Thoracic aorta (tissue), 2 donors: ENCODE results near the gene HAPSTR1. TPM values are rescaled to one million over a fixed set of nuclear protein-coding genes. Genes with fewer than 3 reads are reported as not detected.

Source experiments
- ATAC-seq: fragments of 150-250 bp; one replicate; pipeline ENCODE4 v1.8.0; 2017; ENCODE audit warnings: low read depth; ENCODE audit not compliant: insufficient number of reproducible peaks, low FRiP score
- DNase-seq: peaks from one replicate; pipeline ENCODE4 v3.0.0-alpha.2; 2020; ENCODE audit warnings: low spot score
- H3K27ac ChIP-seq, 2 donors: fragments of 200-600 bp; sonication (generic); 1 replicate in 1 of 2; 2 replicates in 1 of 2; pipeline ENCODE4 v1.5.1; 2016; ENCODE audit warnings: mild to moderate bottlenecking in 2 of 2, moderate library complexity in 2 of 2
- H3K27me3 ChIP-seq: fragments of 200-600 bp; sonication (generic); replicated peaks from 2 replicates; pipeline ENCODE4 v1.6.0; 2016; ENCODE audit warnings: mild to moderate bottlenecking; ENCODE audit not compliant: insufficient read depth
- H3K36me3 ChIP-seq: fragments of 200-600 bp; sonication (generic); one replicate; pipeline ENCODE4 v1.5.1; 2016
- H3K4me1 ChIP-seq, 2 donors: fragments of 200-600 bp; sonication (generic); 1 replicate in 1 of 2; 2 replicates in 1 of 2; pipeline versions ENCODE4 v1.5.1 to v1.6.0; 2016; ENCODE audit warnings: low read depth in 2 of 2, mild to moderate bottlenecking in 1 of 2; ENCODE audit not compliant: control insufficient read depth in 1 of 2
- H3K4me3 ChIP-seq: fragments of 200-600 bp; sonication (generic); 2 replicates; pipeline ENCODE4 v1.5.1; 2016; ENCODE audit warnings: mild to moderate bottlenecking
- H3K9me3 ChIP-seq: fragments of 200-600 bp; sonication (generic); 2 replicates; pipeline ENCODE4 v1.5.1; 2016
- total RNA-seq, 2 donors: library from RNA; depleted of rRNA; stranded (reverse); fragments of >200 nt; gene quantifications; one replicate each; pipeline versions ENCODE4 v1.1.0 to v1.2.3, GENCODE V29; 2016
- TF ChIP-seq, protein P1 (sequence below): fragments of 200-600 bp; sonication (generic); IDR thresholded peaks from one replicate; pipeline ENCODE4 v1.5.1; 2019; ENCODE audit warnings: antibody characterized with exemption

HAPSTR1 gene
- total RNA-seq, 2 donors from 2014 or later = 60.4 to 90.8 TPM

DNA sequence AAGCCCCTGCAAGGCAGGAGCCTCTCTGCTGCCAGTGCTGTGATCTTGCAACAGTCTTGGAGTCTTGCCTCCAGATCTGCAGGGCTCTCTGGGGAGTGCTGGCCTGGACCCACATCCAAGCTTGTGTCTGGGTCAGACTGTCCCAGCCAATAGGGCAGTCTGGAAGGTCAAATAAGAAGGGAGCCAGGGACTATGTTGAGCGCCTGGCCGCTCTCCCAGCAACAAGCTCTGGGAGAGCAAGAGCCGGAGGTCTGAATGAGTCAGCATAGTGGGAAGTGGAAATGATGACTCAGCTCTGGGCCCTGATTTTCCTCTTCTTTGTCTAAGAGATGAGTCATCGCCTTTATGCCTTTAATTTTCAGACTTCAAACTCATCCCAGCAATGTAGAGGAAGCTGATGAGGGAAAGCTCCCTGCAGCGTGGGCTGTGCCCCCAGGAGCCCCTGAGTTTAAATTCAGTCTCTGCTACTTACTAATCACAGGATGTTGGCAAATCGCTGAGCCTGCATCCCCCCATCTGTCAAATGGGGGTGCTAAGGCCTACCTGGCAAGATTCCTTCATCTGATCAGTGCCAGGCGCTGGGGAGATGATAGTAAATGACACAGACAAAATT lies 43.6 kb upstream of the HAPSTR1 start:
- ATAC-seq (peak; percentile 98), DNase-seq (peak; percentile 90)
- Histone ChIP-seq H3K27me3 (no peaks in the 10 kb centered on the region), H3K36me3 (no peaks in the 10 kb centered on the region), H3K9me3 (no peaks in the 10 kb centered on the region), H3K4me3 (peak overlapping the region; percentile 44), H3K27ac (peak overlapping the region; percentile 71 to 96), H3K4me1 (peaks cover 10 to 23% of the 10 kb centered on the region in 2 donors)
- TF ChIP-seq, protein P1, sequence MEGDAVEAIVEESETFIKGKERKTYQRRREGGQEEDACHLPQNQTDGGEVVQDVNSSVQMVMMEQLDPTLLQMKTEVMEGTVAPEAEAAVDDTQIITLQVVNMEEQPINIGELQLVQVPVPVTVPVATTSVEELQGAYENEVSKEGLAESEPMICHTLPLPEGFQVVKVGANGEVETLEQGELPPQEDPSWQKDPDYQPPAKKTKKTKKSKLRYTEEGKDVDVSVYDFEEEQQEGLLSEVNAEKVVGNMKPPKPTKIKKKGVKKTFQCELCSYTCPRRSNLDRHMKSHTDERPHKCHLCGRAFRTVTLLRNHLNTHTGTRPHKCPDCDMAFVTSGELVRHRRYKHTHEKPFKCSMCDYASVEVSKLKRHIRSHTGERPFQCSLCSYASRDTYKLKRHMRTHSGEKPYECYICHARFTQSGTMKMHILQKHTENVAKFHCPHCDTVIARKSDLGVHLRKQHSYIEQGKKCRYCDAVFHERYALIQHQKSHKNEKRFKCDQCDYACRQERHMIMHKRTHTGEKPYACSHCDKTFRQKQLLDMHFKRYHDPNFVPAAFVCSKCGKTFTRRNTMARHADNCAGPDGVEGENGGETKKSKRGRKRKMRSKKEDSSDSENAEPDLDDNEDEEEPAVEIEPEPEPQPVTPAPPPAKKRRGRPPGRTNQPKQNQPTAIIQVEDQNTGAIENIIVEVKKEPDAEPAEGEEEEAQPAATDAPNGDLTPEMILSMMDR = no peak

GRCh38 chr16:9048302-9048700 lies 43.1 kb upstream of the HAPSTR1 start:
- TF ChIP-seq, protein P1 = no peak
- Histone ChIP-seq H3K27me3 (no peaks in the 10 kb centered on the region), H3K4me1 (peaks cover 10 to 23% of the 10 kb centered on the region in 2 donors), H3K27ac (peak overlapping the region; percentile 71 to 96), H3K4me3 (peak overlapping the region; percentile 44), H3K36me3 (no peaks in the 10 kb centered on the region), H3K9me3 (no peaks in the 10 kb centered on the region)
- ATAC-seq = no peak
- DNase-seq = no peak

DNA sequence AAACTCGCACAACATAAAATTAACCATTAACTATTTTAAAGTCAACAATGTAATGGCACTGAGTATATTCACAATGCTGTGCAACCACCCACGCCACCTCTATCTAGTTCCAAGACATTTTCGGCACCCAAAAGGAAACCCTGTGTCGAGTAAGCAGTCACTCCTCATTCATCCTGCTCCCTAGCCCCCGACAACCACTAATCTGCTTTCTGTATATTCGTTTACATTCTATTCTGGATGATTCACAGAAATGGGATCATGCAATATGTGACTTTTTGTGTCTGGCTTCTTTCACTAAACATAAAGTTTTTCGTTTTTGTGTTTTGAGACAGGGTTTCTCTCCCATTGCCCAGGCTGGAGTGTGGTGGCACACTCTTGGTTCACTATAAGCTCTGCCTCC lies 42.2 kb upstream of the HAPSTR1 start:
- TF ChIP-seq, protein P1 = no peak
- no peak for ATAC-seq
- no peak overlapping the region for H3K4me3 ChIP-seq

DNA sequence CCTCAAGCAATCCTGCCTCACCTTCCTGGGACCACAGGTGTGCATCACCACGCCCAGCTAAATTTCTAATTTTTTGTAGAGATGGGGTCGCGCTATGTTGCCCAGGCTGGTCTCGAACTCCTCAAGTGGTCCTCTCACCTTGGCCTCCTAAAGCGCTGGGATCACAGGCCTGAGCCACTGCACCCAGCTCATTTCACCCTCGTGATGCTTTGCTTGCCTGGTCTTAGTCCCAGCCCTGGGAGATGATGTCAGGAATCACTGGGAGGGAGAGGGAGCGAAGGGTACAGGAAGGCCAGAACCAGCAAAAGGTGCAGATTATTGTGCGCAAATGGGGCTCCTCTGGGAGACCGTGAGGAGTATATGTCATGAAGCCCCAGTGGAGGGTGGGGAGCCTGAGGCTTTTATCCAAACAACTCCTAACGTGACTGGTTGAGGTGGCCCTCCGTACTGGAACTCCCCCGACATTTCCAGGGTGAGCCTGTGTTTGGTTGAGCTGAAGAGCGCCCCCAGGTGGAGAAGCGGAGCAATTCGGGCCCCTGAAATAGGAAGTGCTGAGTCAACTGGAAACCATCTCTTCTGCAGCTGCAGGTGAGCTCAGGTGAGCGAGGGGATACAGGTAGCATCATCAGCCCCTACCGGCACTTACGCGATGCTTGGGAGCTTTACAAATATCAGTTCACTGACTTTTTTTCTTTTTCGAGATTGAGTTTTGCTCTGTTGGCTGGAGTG lies 41.2 kb upstream of the HAPSTR1 start:
- Histone ChIP-seq H3K4me1 (peaks cover 10 to 21% of the 10 kb centered on the region in 2 donors), H3K4me3 (no peak overlapping the region), H3K36me3 (no peaks in the 10 kb centered on the region), H3K9me3 (no peaks in the 10 kb centered on the region), H3K27me3 (no peaks in the 10 kb centered on the region), H3K27ac (no peak overlapping the region)
- TF ChIP-seq, protein P1 = no peak
- DNase-seq (no peak), ATAC-seq (no peak)

More for the DNA sequence above, 42.2 kb upstream of the HAPSTR1 start:
- Histone ChIP-seq H3K9me3 (no peaks in the 10 kb centered on the region), H3K4me1 (peaks cover 10 to 21% of the 10 kb centered on the region in 2 donors), H3K36me3 (no peaks in the 10 kb centered on the region), H3K27me3 (no peaks in the 10 kb centered on the region), H3K27ac (no peak overlapping the region)
- no peak for DNase-seq

GRCh38 chr16:9053006-9053601 lies 38.3 kb upstream of the HAPSTR1 start:
- Histone ChIP-seq H3K27me3 (no peaks in the 10 kb centered on the region), H3K36me3 (no peaks in the 10 kb centered on the region), H3K9me3 (no peaks in the 10 kb centered on the region), H3K27ac (no peak overlapping the region), H3K4me3 (no peak overlapping the region), H3K4me1 (peaks cover 3 to 9% of the 10 kb centered on the region in 2 donors)
- ATAC-seq (no peak), DNase-seq (peak; percentile 20)
- TF ChIP-seq, protein P1 = no peak
